ENCODE data around the gene RPL12. TPM values are rescaled to one million over a fixed set of nuclear protein-coding genes. Genes with fewer than 3 reads are reported as not detected.

The RPL12 gene
- total and polyA plus RNA-seq, 9 of the 15 experiments (the other 6 are each of a cell fraction or from before 2014, with no cell fraction given) = 1,614 to 4,558 (median 2,531) TPM

DNA sequence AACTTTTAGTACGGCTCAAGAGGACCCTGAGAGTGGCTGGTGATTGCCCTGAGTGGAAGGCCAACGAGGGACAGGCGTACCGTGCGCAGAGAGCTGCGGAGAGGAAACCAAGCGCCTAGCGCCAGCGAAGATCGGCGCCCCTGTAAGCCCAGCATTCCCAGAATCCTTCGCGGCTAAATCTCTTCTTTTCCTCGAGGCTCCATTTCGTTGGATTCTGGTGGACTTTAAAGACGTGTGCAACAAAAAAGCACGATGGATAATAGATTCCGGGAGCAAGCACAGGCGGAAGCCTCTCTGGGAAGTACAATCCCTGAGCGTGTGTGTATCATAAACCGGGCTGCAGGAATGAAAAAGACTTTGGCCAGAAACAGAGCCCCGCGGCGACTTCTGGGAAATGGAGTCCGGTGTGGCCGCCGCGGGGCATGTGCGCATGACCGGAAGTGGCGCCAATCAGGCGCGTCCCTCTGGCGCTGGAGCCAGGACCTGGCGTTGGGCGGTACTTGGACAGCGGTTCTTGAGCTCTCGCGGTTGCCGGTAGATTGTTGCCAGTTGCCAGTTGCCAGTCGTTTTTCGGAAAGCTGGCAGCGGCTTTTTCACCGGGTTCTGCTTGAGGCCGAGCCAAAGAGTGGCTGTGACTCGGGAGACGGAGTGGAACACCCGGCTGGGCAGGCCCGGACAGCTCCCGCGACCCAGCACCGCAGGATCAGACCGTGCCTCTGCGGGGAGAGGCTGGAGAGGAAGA is 27.1 kb downstream of the RPL12 start, which contains the start of gene ZNF79 (continued):
- TF ChIP-seq CXXC5 (CRISPR knock-in tag; IDR thresholded peaks at IDR 0.05) (peak; percentile 67), STAT6 (CRISPR knock-in tag; IDR thresholded peaks at IDR 0.05) (no peak), GTF2A2 (tag; IDR thresholded peaks at IDR 0.05) (0 out of 2 replicates have a peak, but pooled peaks have one; percentile 33), ATF3 (IDR thresholded peaks at IDR 0.05) (no peak), ATF3 (CRISPR knock-in tag; conservative IDR thresholded peaks at IDR 0.05) (no peak), MECOM (CRISPR knock-in tag; IDR thresholded peaks at IDR 0.05) (no peak), SP1 (CRISPR knock-in tag; IDR thresholded peaks at IDR 0.05) (peak; percentile 55; the same call in 1 of the 2 replicates), BCLAF1 (IDR thresholded peaks at IDR 0.05; ENCODE audit: borderline replicate concordance in 1 of 2, control insufficient read depth in 1 of 2, low read depth in 2 of 2, low read length in 1 of 2) (peak in 1 of 2 experiments; percentile 52; a peak in 2 of 4 replicates), ETV1 (tag; conservative IDR thresholded peaks at IDR 0.05; ENCODE audit: low read depth) (no peak), HDAC6 (IDR thresholded peaks at IDR 0.05; ENCODE audit: low read depth, low read length) (no peak), ZNF766 (CRISPR knock-in tag; conservative IDR thresholded peaks at IDR 0.05) (peak; percentile 72), ZFP91 (CRISPR knock-in tag; IDR thresholded peaks at IDR 0.05) (no peak), NBN (IDR thresholded peaks at IDR 0.05; ENCODE audit: low read depth) (0 out of 2 replicates have a peak, but pooled peaks have one; percentile 13), MTF1 (CRISPR knock-in tag; IDR thresholded peaks at IDR 0.05; ENCODE audit: borderline replicate concordance) (peak; percentile 62; the same call in 1 of the 2 replicates), TEAD4 (IDR thresholded peaks at IDR 0.05; ENCODE audit: low read length) (peak; percentile 56; the same call in 1 of the 2 replicates), TEAD4 (CRISPR knock-in tag; IDR thresholded peaks at IDR 0.05; ENCODE audit: borderline replicate concordance) (no peak), PPARD (CRISPR knock-in tag; IDR thresholded peaks at IDR 0.05) (no peak), L3MBTL2 (IDR thresholded peaks at IDR 0.05) (peak; percentile 84), DDX20 (tag; IDR thresholded peaks at IDR 0.05; ENCODE audit: low read depth) (0 out of 2 replicates have a peak, but pooled peaks have one; percentile 29)

Data from K562 (cell line).